ENCODE measurements around the gene ZXDC. TPM values are rescaled to one million over a fixed set of nuclear protein-coding genes. Genes with fewer than 3 reads are reported as not detected.

ZXDC gene
- total RNA-seq, 4 donors from 2014 or later, result 16.0 to 34.5 (median 27.3) TPM

GRCh38 chr3:126515066-126515706 lies 39.5 kb upstream of the ZXDC start:
- H3K27ac ChIP-seq, result no peak overlapping the region
- no peaks in the 10 kb centered on the region for H3K9me3 ChIP-seq
- H3K4me1 ChIP-seq, result peaks cover 0 to 21% (median 1%) of the 10 kb centered on the region in 3 donors
- no peak for DNase-seq
- intact Hi-C loops (cut with DNase I), result no loop called here
- peaks cover 0 to 23% (median 0%) of the 10 kb centered on the region in 4 donors for H3K27me3 ChIP-seq
- 71 to 92% methylated on average over 1 to 5 of the region's 8 CpGs for WGBS, 2 donors
- TF ChIP-seq, protein P1, sequence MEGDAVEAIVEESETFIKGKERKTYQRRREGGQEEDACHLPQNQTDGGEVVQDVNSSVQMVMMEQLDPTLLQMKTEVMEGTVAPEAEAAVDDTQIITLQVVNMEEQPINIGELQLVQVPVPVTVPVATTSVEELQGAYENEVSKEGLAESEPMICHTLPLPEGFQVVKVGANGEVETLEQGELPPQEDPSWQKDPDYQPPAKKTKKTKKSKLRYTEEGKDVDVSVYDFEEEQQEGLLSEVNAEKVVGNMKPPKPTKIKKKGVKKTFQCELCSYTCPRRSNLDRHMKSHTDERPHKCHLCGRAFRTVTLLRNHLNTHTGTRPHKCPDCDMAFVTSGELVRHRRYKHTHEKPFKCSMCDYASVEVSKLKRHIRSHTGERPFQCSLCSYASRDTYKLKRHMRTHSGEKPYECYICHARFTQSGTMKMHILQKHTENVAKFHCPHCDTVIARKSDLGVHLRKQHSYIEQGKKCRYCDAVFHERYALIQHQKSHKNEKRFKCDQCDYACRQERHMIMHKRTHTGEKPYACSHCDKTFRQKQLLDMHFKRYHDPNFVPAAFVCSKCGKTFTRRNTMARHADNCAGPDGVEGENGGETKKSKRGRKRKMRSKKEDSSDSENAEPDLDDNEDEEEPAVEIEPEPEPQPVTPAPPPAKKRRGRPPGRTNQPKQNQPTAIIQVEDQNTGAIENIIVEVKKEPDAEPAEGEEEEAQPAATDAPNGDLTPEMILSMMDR (IDR thresholded peaks at IDR 0.05), result no peak
- no peak for TF ChIP-seq POLR2A (IDR thresholded peaks at IDR 0.05)
- H3K36me3 ChIP-seq, result no peaks in the 10 kb centered on the region
- H3K4me3 ChIP-seq, result no peak overlapping the region

- intact Hi-C loops (cut with DNase I), result no loop called here
- Histone ChIP-seq H3K36me3 (no peaks in the 10 kb centered on the region), H3K27ac (no peak overlapping the region), H3K4me1 (peaks cover 0 to 29% (median 3%) of the 10 kb centered on the region in 3 donors), H3K27me3 (peaks cover 0 to 17% (median 0%) of the 10 kb centered on the region in 4 donors), H3K4me3 (no peak overlapping the region), H3K9me3 (no peaks in the 10 kb centered on the region)
- TF ChIP-seq, protein P1 (IDR thresholded peaks at IDR 0.05), result no peak
- no peak for TF ChIP-seq POLR2A (IDR thresholded peaks at IDR 0.05)
- 90 to 91% methylated on average over 10 to 11 of the region's 11 CpGs for WGBS, 2 donors
- DNase-seq, result no peak
Observed at GRCh38 chr3:126514161-126514560, 38.5 kb upstream of the ZXDC start.

DNA sequence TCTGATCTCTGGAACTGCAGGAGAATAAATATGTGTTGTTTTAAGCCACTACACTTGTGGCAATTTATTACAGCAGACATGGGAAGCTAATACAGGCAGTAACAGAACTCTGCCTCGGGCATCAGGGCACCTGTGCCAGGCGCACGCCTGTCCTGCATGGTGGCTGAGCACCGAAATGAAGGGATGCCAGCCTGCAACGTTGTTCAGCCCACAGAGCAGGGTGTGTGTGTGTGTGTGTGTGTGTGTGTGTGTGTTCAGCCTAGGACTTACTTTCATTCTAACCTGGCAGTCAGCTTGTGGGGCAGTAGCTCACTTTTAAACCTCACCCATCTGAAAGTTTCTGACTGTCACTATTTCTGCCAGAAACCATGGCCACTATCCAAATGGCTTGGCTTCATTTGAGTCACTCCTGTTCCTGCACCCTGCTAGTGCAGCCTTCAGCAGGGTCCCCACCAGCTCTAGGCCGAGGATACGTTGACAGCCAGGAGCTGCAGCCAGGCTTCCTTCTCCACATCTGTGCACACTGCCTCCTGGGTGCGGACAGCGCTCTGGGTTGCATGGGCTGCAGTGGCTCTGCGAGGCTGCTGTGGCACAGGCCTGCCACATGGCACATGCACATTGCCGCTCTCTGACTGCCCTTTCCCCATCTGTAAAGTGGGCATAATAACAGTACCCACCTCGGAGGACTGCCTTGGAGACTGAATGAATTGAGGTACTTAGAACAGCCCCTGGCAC lies 37.4 kb upstream of the ZXDC start:
- H3K4me1 ChIP-seq, result peaks cover 0 to 29% (median 3%) of the 10 kb centered on the region in 3 donors
- 44 to 45% methylated on average over 5 to 7 of the region's 12 CpGs for WGBS, 2 donors
- no peak overlapping the region for H3K4me3 ChIP-seq
- H3K9me3 ChIP-seq, result no peaks in the 10 kb centered on the region
- H3K27me3 ChIP-seq, result peaks cover 0 to 11% (median 0%) of the 10 kb centered on the region in 4 donors
- intact Hi-C loops (cut with DNase I), result no loop called here
- no peak for DNase-seq
- TF ChIP-seq POLR2A (IDR thresholded peaks at IDR 0.05), result no peak
- TF ChIP-seq, protein P1 (IDR thresholded peaks at IDR 0.05), result no peak
- no peaks in the 10 kb centered on the region for H3K36me3 ChIP-seq
- no peak overlapping the region for H3K27ac ChIP-seq

GRCh38 chr3:126512026-126512425 lies 36.3 kb upstream of the ZXDC start:
- no peak overlapping the region for H3K4me3 ChIP-seq
- no peaks in the 10 kb centered on the region for H3K9me3 ChIP-seq
- H3K27ac ChIP-seq, result no peak overlapping the region
- 0 to 64% methylated on average over 2 to 3 of the region's 7 CpGs for WGBS, 2 donors
- DNase-seq, result no peak
- intact Hi-C loops (cut with DNase I), result no loop called here
- H3K4me1 ChIP-seq, result peaks cover 0 to 29% (median 3%) of the 10 kb centered on the region in 3 donors
- H3K36me3 ChIP-seq, result no peaks in the 10 kb centered on the region
- no peak for TF ChIP-seq POLR2A (IDR thresholded peaks at IDR 0.05)
- TF ChIP-seq, protein P1 (IDR thresholded peaks at IDR 0.05), result no peak
- H3K27me3 ChIP-seq, result peaks cover 0 to under 1% (median 0%) of the 10 kb centered on the region in 4 donors

GRCh38 chr3:126511291-126511690 lies 35.6 kb upstream of the ZXDC start:
- intact Hi-C loops (cut with DNase I), result no loop called here
- H3K27me3 ChIP-seq, result no peaks in the 10 kb centered on the region
- no peak overlapping the region for H3K4me3 ChIP-seq
- no peaks in the 10 kb centered on the region for H3K36me3 ChIP-seq
- WGBS, 2 donors, result 66 to 69% methylated on average over 7 of the region's 7 CpGs
- no peak for TF ChIP-seq POLR2A (IDR thresholded peaks at IDR 0.05)
- TF ChIP-seq, protein P1 (IDR thresholded peaks at IDR 0.05), result no peak
- no peak for DNase-seq
- no peak overlapping the region for H3K27ac ChIP-seq
- H3K9me3 ChIP-seq, result no peaks in the 10 kb centered on the region
- peaks cover 0 to 29% (median 3%) of the 10 kb centered on the region in 3 donors for H3K4me1 ChIP-seq

Measured in esophagus squamous epithelium (tissue), 5 donors.